Activated T-cell treated with anti-CD3 and anti-CD28 coated beads, Interleukin-2, amount 50 U/mL, for 24 hours (primary cell): ENCODE results near the gene PDE6H.

Source experiments
- DNase-seq: peaks from one replicate; pipeline ENCODE4 v3.0.0-alpha.2; 2020
- H3K27ac Mint-ChIP-seq: 2 replicates; pipeline ENCODE4 v1.8.0; 2020; ENCODE audit warnings: mild to moderate bottlenecking, mixed read lengths
- H3K27me3 Mint-ChIP-seq: 2 replicates; pipeline ENCODE4 v1.8.0; 2020; ENCODE audit warnings: mixed read lengths
- H3K36me3 Mint-ChIP-seq: 2 replicates; pipeline ENCODE4 v1.8.0; 2020; ENCODE audit warnings: low read depth, mixed read lengths
- H3K4me1 Mint-ChIP-seq: 2 replicates; pipeline ENCODE4 v1.8.0; 2020; ENCODE audit warnings: low read depth, mixed read lengths
- H3K4me3 Mint-ChIP-seq: 2 replicates; pipeline ENCODE4 v1.8.0; 2020; ENCODE audit warnings: mild to moderate bottlenecking, moderate library complexity, mixed read lengths
- H3K9me3 Mint-ChIP-seq: 2 replicates; pipeline ENCODE4 v1.8.0; 2020; ENCODE audit warnings: mixed read lengths

PDE6H gene

GRCh38 chr12:14958361-14959125, 14.3 kb upstream of the PDE6H start:
- peaks cover 48% of the 10 kb centered on the region for H3K36me3 Mint-ChIP-seq

GRCh38 chr12:14959126-14959440, 13.8 kb upstream of the PDE6H start:
- Mint-ChIP-seq H3K36me3 (peaks cover 48% of the 10 kb centered on the region), H3K27me3 (no peaks in the 10 kb centered on the region), H3K4me1 (peaks cover 61% of the 10 kb centered on the region), H3K27ac (peak overlapping the region; percentile 99), H3K9me3 (peaks cover 2% of the 10 kb centered on the region), H3K4me3 (peak overlapping the region; percentile 98)
- DNase-seq: no peak

More at GRCh38 chr12:14958361-14959125, 14.3 kb upstream of the PDE6H start:
- H3K4me3 Mint-ChIP-seq: peak overlapping the region; percentile 98
- DNase-seq: no peak
- peaks cover 61% of the 10 kb centered on the region for H3K4me1 Mint-ChIP-seq
- no peaks in the 10 kb centered on the region for H3K9me3 Mint-ChIP-seq
- H3K27me3 Mint-ChIP-seq: no peaks in the 10 kb centered on the region
- H3K27ac Mint-ChIP-seq: peak overlapping the region; percentile 99

- no peak for DNase-seq
- peaks cover 61% of the 10 kb centered on the region for H3K4me1 Mint-ChIP-seq
- H3K4me3 Mint-ChIP-seq: peak overlapping the region; percentile 98
- peak overlapping the region; percentile 99 for H3K27ac Mint-ChIP-seq
- peaks cover 46% of the 10 kb centered on the region for H3K36me3 Mint-ChIP-seq
- no peaks in the 10 kb centered on the region for H3K27me3 Mint-ChIP-seq
- peaks cover 2% of the 10 kb centered on the region for H3K9me3 Mint-ChIP-seq
These were observed 13.4 kb upstream of the PDE6H start for GRCh38 chr12:14959463-14959862.

- Mint-ChIP-seq H3K27me3 (no peaks in the 10 kb centered on the region), H3K36me3 (peaks cover 44% of the 10 kb centered on the region), H3K4me1 (peaks cover 62% of the 10 kb centered on the region), H3K9me3 (peaks cover 2% of the 10 kb centered on the region), H3K27ac (peak overlapping the region; percentile 99), H3K4me3 (peak overlapping the region; percentile 98)
- DNase-seq: no peak
These were observed 12.8 kb upstream of the PDE6H start for GRCh38 chr12:14959916-14960496.

- Mint-ChIP-seq H3K4me1 (peaks cover 65% of the 10 kb centered on the region), H3K4me3 (peak overlapping the region; percentile 98), H3K36me3 (peaks cover 44% of the 10 kb centered on the region), H3K27ac (peak overlapping the region; percentile 99), H3K9me3 (peaks cover 2% of the 10 kb centered on the region), H3K27me3 (no peaks in the 10 kb centered on the region)
- DNase-seq: no peak
These were observed 12.0 kb upstream of the PDE6H start for GRCh38 chr12:14960548-14961465.

- Mint-ChIP-seq H3K27ac (peak within 1 kb of the TSS; percentile 99), H3K4me3 (peak within 1 kb of the TSS; percentile 98), H3K4me1 (peaks cover 64% of the 10 kb centered on the region), H3K27me3 (no peaks in the 10 kb centered on the region), H3K36me3 (peaks cover 44% of the 10 kb centered on the region), H3K9me3 (peaks cover 2% of the 10 kb centered on the region)
- peak; percentile 73 for DNase-seq
These were observed 11.2 kb upstream of the PDE6H start, which contains the start of gene ARHGDIB for GRCh38 chr12:14961466-14962152. Gene ARHGDIB, minus strand, starts transcription at chr12:14961601. Its CDS starts 10,889 bp downstream, at chr12:14950712.

GRCh38 chr12:14962153-14962539, 10.7 kb upstream of the PDE6H start:
- Mint-ChIP-seq H3K27ac (peak overlapping the region; percentile 99), H3K9me3 (peaks cover 2% of the 10 kb centered on the region), H3K36me3 (peaks cover 39% of the 10 kb centered on the region), H3K27me3 (no peaks in the 10 kb centered on the region), H3K4me1 (peaks cover 61% of the 10 kb centered on the region), H3K4me3 (peak overlapping the region; percentile 98)
- no peak for DNase-seq

- H3K4me1 Mint-ChIP-seq: peaks cover 60% of the 10 kb centered on the region
- no peaks in the 10 kb centered on the region for H3K27me3 Mint-ChIP-seq
These were observed 10.0 kb upstream of the PDE6H start for GRCh38 chr12:14962797-14963196.

GRCh38 chr12:14963520-14963919, 9.3 kb upstream of the PDE6H start:
- Mint-ChIP-seq H3K9me3 (peaks cover 2% of the 10 kb centered on the region), H3K27me3 (no peaks in the 10 kb centered on the region), H3K4me1 (peaks cover 59% of the 10 kb centered on the region), H3K4me3 (peak overlapping the region; percentile 6), H3K27ac (peak overlapping the region; percentile 77), H3K36me3 (peaks cover 29% of the 10 kb centered on the region)
- no peak for DNase-seq

More at GRCh38 chr12:14962797-14963196, 10.0 kb upstream of the PDE6H start:
- Mint-ChIP-seq H3K36me3 (peaks cover 36% of the 10 kb centered on the region), H3K4me3 (peak overlapping the region; percentile 98), H3K27ac (peak overlapping the region; percentile 99), H3K9me3 (peaks cover 2% of the 10 kb centered on the region)
- DNase-seq: no peak

- Mint-ChIP-seq H3K27ac (peak overlapping the region; percentile 77), H3K9me3 (peaks cover 2% of the 10 kb centered on the region), H3K4me1 (peaks cover 59% of the 10 kb centered on the region), H3K4me3 (no peak overlapping the region), H3K27me3 (no peaks in the 10 kb centered on the region), H3K36me3 (peaks cover 20% of the 10 kb centered on the region)
- no peak for DNase-seq
These were observed 8.4 kb upstream of the PDE6H start for GRCh38 chr12:14964406-14964805.

GRCh38 chr12:14965221-14965620, 7.6 kb upstream of the PDE6H start:
- no peak for DNase-seq
- peaks cover 62% of the 10 kb centered on the region for H3K4me1 Mint-ChIP-seq
- no peaks in the 10 kb centered on the region for H3K27me3 Mint-ChIP-seq
- no peak overlapping the region for H3K4me3 Mint-ChIP-seq
- H3K36me3 Mint-ChIP-seq: peaks cover 12% of the 10 kb centered on the region
- peak overlapping the region; percentile 71 for H3K27ac Mint-ChIP-seq
- peaks cover 6% of the 10 kb centered on the region for H3K9me3 Mint-ChIP-seq

- no peak overlapping the region for H3K27ac Mint-ChIP-seq
- H3K36me3 Mint-ChIP-seq: no peaks in the 10 kb centered on the region
- no peaks in the 10 kb centered on the region for H3K27me3 Mint-ChIP-seq
- peaks cover 6% of the 10 kb centered on the region for H3K9me3 Mint-ChIP-seq
- peaks cover 68% of the 10 kb centered on the region for H3K4me1 Mint-ChIP-seq
- DNase-seq: no peak
- H3K4me3 Mint-ChIP-seq: no peak overlapping the region
These were observed 4.4 kb upstream of the PDE6H start for GRCh38 chr12:14968478-14968877.

GRCh38 chr12:14970473-14970872, 2.4 kb upstream of the PDE6H start:
- Mint-ChIP-seq H3K4me3 (no peak overlapping the region), H3K27ac (no peak overlapping the region), H3K9me3 (peaks cover 3% of the 10 kb centered on the region), H3K36me3 (no peaks in the 10 kb centered on the region), H3K4me1 (peaks cover 60% of the 10 kb centered on the region), H3K27me3 (no peaks in the 10 kb centered on the region)
- no peak for DNase-seq

GRCh38 chr12:14974633-14975032, 1.8 kb downstream of the PDE6H start:
- DNase-seq: no peak
- Mint-ChIP-seq H3K4me3 (no peak overlapping the region), H3K9me3 (peaks cover 3% of the 10 kb centered on the region), H3K36me3 (no peaks in the 10 kb centered on the region), H3K27me3 (no peaks in the 10 kb centered on the region), H3K27ac (no peak overlapping the region), H3K4me1 (peaks cover 51% of the 10 kb centered on the region)
